ENCODE measurements around the gene LIPK.

Gene LIPK

GRCh38 chr10:88783724-88784123 is 77.7 kb downstream of the LIPK start:
- Histone ChIP-seq H3K27ac (ENCODE audit: low read depth, low read length, severe bottlenecking) (no peak overlapping the region), H3K36me3 (ENCODE audit: control insufficient read depth, insufficient read depth, low read length) (no peaks in the 10 kb centered on the region), H3K9me3 (ENCODE audit: control insufficient read depth, low read length) (no peaks in the 10 kb centered on the region), H3K4me3 (ENCODE audit: extremely low read depth, insufficient read depth, low read length, poor library complexity, severe bottlenecking) (no peak overlapping the region), H3K4me1 (ENCODE audit: control insufficient read depth, insufficient read depth, low read length, poor library complexity, severe bottlenecking) (no peaks in the 10 kb centered on the region)
- 83 to 100% methylated on average over 1 of the region's 3 CpGs for WGBS, 2 experiments (ENCODE audit: insufficient coverage in 2 of 2)

GRCh38 chr10:88786032-88786770 is 80.2 kb downstream of the LIPK start:
- no peaks in the 10 kb centered on the region for H3K9me3 ChIP-seq (ENCODE audit: control insufficient read depth, low read length)
- H3K4me3 ChIP-seq (ENCODE audit: extremely low read depth, insufficient read depth, low read length, poor library complexity, severe bottlenecking), result no peak overlapping the region
- H3K36me3 ChIP-seq (ENCODE audit: control insufficient read depth, insufficient read depth, low read length), result no peaks in the 10 kb centered on the region
- 89 to 92% methylated on average over 9 of the region's 10 CpGs for whole genome bisulfite sequencing, 2 experiments (ENCODE audit: insufficient coverage in 2 of 2)
- no peaks in the 10 kb centered on the region for H3K4me1 ChIP-seq (ENCODE audit: control insufficient read depth, insufficient read depth, low read length, poor library complexity, severe bottlenecking)
- H3K27ac ChIP-seq (ENCODE audit: low read depth, low read length, severe bottlenecking), result no peak overlapping the region

GRCh38 chr10:88787463-88787862 is 81.4 kb downstream of the LIPK start:
- Histone ChIP-seq H3K27ac (ENCODE audit: low read depth, low read length, severe bottlenecking) (no peak overlapping the region), H3K4me1 (ENCODE audit: control insufficient read depth, insufficient read depth, low read length, poor library complexity, severe bottlenecking) (no peaks in the 10 kb centered on the region), H3K36me3 (ENCODE audit: control insufficient read depth, insufficient read depth, low read length) (no peaks in the 10 kb centered on the region), H3K9me3 (ENCODE audit: control insufficient read depth, low read length) (no peaks in the 10 kb centered on the region), H3K4me3 (ENCODE audit: extremely low read depth, insufficient read depth, low read length, poor library complexity, severe bottlenecking) (no peak overlapping the region)
- 80 to 91% methylated on average over 4 to 5 of the region's 5 CpGs for WGBS, 2 experiments (ENCODE audit: insufficient coverage in 2 of 2)

GRCh38 chr10:88788924-88789323 is 82.9 kb downstream of the LIPK start:
- H3K4me1 ChIP-seq (ENCODE audit: control insufficient read depth, insufficient read depth, low read length, poor library complexity, severe bottlenecking), result no peaks in the 10 kb centered on the region
- no peaks in the 10 kb centered on the region for H3K9me3 ChIP-seq (ENCODE audit: control insufficient read depth, low read length)
- no peaks in the 10 kb centered on the region for H3K36me3 ChIP-seq (ENCODE audit: control insufficient read depth, insufficient read depth, low read length)
- H3K27ac ChIP-seq (ENCODE audit: low read depth, low read length, severe bottlenecking), result no peak overlapping the region
- H3K4me3 ChIP-seq (ENCODE audit: extremely low read depth, insufficient read depth, low read length, poor library complexity, severe bottlenecking), result no peak overlapping the region

GRCh38 chr10:88791924-88792323 is 85.9 kb downstream of the LIPK start:
- 50 to 100% methylated on average over 1 to 2 of the region's 2 CpGs for WGBS, 2 experiments (ENCODE audit: insufficient coverage in 2 of 2)
- no peaks in the 10 kb centered on the region for H3K9me3 ChIP-seq (ENCODE audit: control insufficient read depth, low read length)
- no peak overlapping the region for H3K4me3 ChIP-seq (ENCODE audit: extremely low read depth, insufficient read depth, low read length, poor library complexity, severe bottlenecking)
- no peak overlapping the region for H3K27ac ChIP-seq (ENCODE audit: low read depth, low read length, severe bottlenecking)
- H3K36me3 ChIP-seq (ENCODE audit: control insufficient read depth, insufficient read depth, low read length), result no peaks in the 10 kb centered on the region
- no peaks in the 10 kb centered on the region for H3K4me1 ChIP-seq (ENCODE audit: control insufficient read depth, insufficient read depth, low read length, poor library complexity, severe bottlenecking)

- Histone ChIP-seq H3K27ac (ENCODE audit: low read depth, low read length, severe bottlenecking) (no peak overlapping the region), H3K9me3 (ENCODE audit: control insufficient read depth, low read length) (no peaks in the 10 kb centered on the region), H3K4me3 (ENCODE audit: extremely low read depth, insufficient read depth, low read length, poor library complexity, severe bottlenecking) (no peak overlapping the region), H3K36me3 (ENCODE audit: control insufficient read depth, insufficient read depth, low read length) (no peaks in the 10 kb centered on the region), H3K4me1 (ENCODE audit: control insufficient read depth, insufficient read depth, low read length, poor library complexity, severe bottlenecking) (no peaks in the 10 kb centered on the region)
- WGBS, 2 experiments (ENCODE audit: insufficient coverage in 2 of 2), result 84 to 94% methylated on average over 2 to 3 of the region's 4 CpGs
Measured at GRCh38 chr10:88792661-88793060, 86.6 kb downstream of the LIPK start.

GRCh38 chr10:88793712-88794299 is 87.8 kb downstream of the LIPK start:
- Histone ChIP-seq H3K9me3 (ENCODE audit: control insufficient read depth, low read length) (no peaks in the 10 kb centered on the region), H3K36me3 (ENCODE audit: control insufficient read depth, insufficient read depth, low read length) (no peaks in the 10 kb centered on the region), H3K27ac (ENCODE audit: low read depth, low read length, severe bottlenecking) (no peak overlapping the region), H3K4me3 (ENCODE audit: extremely low read depth, insufficient read depth, low read length, poor library complexity, severe bottlenecking) (no peak overlapping the region), H3K4me1 (ENCODE audit: control insufficient read depth, insufficient read depth, low read length, poor library complexity, severe bottlenecking) (no peaks in the 10 kb centered on the region)
- WGBS, 2 experiments (ENCODE audit: insufficient coverage in 2 of 2), result 100% methylated on average over 1 of the region's 2 CpGs; no CpG with 5 or more reads in 1 of the 2 experiments

GRCh38 chr10:88794731-88795130 is 88.7 kb downstream of the LIPK start:
- Histone ChIP-seq H3K4me1 (ENCODE audit: control insufficient read depth, insufficient read depth, low read length, poor library complexity, severe bottlenecking) (no peaks in the 10 kb centered on the region), H3K9me3 (ENCODE audit: control insufficient read depth, low read length) (no peaks in the 10 kb centered on the region), H3K27ac (ENCODE audit: low read depth, low read length, severe bottlenecking) (no peak overlapping the region), H3K4me3 (ENCODE audit: extremely low read depth, insufficient read depth, low read length, poor library complexity, severe bottlenecking) (no peak overlapping the region), H3K36me3 (ENCODE audit: control insufficient read depth, insufficient read depth, low read length) (no peaks in the 10 kb centered on the region)
- no CpG with 5 or more reads among the region's 1 CpG for WGBS, 2 experiments (ENCODE audit: insufficient coverage in 2 of 2)

- no peaks in the 10 kb centered on the region for H3K4me1 ChIP-seq (ENCODE audit: control insufficient read depth, insufficient read depth, low read length, poor library complexity, severe bottlenecking)
- no CpG with 5 or more reads among the region's 2 CpGs for WGBS, 2 experiments (ENCODE audit: insufficient coverage in 2 of 2)
- H3K9me3 ChIP-seq (ENCODE audit: control insufficient read depth, low read length), result no peaks in the 10 kb centered on the region
- H3K36me3 ChIP-seq (ENCODE audit: control insufficient read depth, insufficient read depth, low read length), result no peaks in the 10 kb centered on the region
- no peak overlapping the region for H3K27ac ChIP-seq (ENCODE audit: low read depth, low read length, severe bottlenecking)
- no peak overlapping the region for H3K4me3 ChIP-seq (ENCODE audit: extremely low read depth, insufficient read depth, low read length, poor library complexity, severe bottlenecking)
Measured at GRCh38 chr10:88800152-88801125, 94.4 kb downstream of the LIPK start.

Measured in mesodermal cell (in vitro differentiated cells).